ENCODE measurements around the gene GPHN.
"Not testable (repeated sequence)": the region's sequence is repeated elsewhere in the genome, so short reads cannot be mapped to it uniquely, and the experiment has no call there.

GPHN gene

GRCh38 chr14:66974397-66975025, 466.6 kb downstream of the GPHN start:
- DNase-seq, result no peak

- no peak for DNase-seq
Measured at GRCh38 chr14:66975251-66975650, 467.3 kb downstream of the GPHN start.

- no peak for DNase-seq
Measured at GRCh38 chr14:66979101-66979974, 471.4 kb downstream of the GPHN start.

GRCh38 chr14:66982247-66982646, 474.3 kb downstream of the GPHN start:
- no peak for DNase-seq

- DNase-seq, result no peak
Measured at GRCh38 chr14:66992776-66993175, 484.8 kb downstream of the GPHN start.

DNA sequence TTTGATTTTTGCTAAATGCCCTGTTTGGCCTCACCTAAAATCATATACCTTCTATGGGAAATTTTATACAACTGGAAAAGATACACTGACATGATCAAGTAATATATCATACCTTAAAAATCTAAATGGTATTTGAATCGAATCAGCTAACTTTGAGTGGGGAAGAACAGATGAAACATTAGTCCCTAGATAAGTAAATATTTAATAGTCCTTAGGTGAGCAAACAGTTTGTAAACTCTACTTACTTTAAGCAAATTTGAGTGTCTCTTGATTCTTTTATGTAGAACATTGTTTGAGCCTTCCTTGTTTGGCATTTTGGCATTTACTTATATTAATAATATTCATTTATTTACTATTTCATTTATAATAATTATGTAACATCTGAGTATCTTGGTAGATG, 485.6 kb downstream of the GPHN start:
- no peak for DNase-seq

DNA sequence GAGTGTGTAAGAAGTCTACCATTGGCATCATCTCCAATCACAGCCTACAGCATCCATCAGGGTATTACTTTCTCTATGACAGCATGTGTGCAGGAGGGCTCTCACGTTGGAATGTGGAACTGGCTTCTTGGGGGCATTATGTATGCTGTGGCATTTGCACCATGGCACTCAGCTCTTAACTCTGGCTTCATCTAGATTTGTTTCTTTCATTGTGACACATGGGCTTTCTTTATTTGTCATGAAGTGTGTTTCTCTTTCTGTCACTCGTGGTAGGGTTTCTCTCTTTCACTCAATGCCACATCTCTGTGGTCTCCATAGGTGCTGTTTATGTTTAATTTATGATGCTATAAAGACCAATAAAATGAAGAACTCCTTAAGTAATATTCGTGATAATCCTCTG, 490.1 kb downstream of the GPHN start:
- DNase-seq, result no peak

GRCh38 chr14:66999978-67000377, 492.0 kb downstream of the GPHN start:
- DNase-seq, result no peak

DNA sequence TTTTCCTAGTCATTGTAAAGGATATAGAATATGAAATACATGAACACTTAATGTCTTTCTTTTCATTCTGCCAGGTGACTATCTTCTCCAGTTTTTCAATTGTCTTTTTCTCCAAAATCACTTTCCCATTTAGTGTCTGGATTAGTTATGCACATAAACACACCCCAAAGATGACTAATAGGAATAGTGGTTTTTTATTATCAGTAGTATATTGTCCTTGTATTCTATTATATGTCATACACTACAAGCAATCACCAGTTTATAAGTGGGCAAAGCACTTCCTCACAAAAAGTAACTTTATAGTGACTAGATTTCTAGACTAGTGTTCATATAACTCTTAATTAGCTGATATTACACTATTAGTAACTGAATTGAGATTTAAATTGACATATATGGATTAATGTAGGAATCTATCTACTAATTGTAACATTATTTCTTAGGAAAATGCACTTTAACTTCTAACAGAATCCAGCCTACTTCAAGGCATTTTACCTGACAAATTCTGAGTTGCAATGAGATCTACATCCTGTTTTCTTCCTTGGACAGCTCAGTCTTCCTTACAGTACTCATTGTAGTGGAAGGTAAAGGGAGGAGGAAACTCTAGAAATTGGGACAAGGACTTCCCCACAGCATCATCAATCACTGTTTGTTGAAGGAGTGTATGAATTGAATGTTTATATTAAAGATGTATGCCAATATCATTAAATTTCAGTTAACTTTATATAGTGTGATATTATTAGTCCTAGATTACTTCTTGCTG, 495.2 kb downstream of the GPHN start:
- DNase-seq, result no peak

- no peak for DNase-seq
Measured at GRCh38 chr14:67004521-67004920, 496.6 kb downstream of the GPHN start.

GRCh38 chr14:67010602-67011001, 502.7 kb downstream of the GPHN start:
- peak; percentile 60 for DNase-seq

- no peak for DNase-seq
Measured at GRCh38 chr14:67016856-67017255, 508.9 kb downstream of the GPHN start.

- no peak for DNase-seq
Measured at GRCh38 chr14:67018720-67019119, 510.8 kb downstream of the GPHN start.

DNA sequence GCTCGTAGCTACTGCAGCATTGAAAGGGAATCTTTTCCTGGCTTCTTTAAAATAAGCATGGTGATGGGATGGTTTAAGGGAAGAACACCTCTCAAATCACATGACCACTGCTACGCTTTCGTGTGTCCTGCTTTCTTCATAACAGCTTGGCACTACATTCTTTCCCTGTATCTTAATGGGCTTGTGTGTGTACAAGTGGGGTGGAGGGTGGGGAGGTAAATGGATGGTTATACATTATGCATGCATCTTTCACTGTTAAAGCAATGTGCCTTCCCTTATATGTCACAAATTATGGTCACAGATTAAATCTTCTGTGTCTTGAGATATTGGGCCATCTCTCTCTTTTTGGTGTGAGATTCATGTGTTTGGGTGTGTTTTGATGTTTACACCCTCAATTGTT, 511.8 kb downstream of the GPHN start:
- no peak for DNase-seq

GRCh38 chr14:67031920-67032774, 524.2 kb downstream of the GPHN start:
- DNase-seq, result no peak

DNA sequence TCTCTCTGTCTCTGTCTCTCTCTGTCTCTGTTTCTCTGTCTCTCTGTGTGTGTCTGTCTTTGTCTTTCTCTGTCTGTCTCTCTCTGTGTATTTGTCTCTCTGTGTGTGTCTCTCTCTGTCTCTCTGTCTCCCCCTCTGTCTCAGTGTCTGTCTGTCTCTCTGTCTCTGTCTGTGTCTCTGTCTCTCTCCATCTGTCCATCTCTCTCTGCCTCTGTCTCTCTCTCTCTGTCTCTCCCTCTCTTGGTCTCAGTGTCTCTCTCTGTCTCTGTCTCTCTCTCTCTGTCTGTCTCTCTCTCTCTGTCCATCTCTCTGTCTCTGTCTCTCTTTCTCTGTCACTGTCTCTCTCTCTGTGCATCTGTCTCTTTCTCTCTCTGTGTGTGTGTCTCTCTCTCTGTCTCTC, 537.5 kb downstream of the GPHN start:
- DNase-seq, result no peak

DNA sequence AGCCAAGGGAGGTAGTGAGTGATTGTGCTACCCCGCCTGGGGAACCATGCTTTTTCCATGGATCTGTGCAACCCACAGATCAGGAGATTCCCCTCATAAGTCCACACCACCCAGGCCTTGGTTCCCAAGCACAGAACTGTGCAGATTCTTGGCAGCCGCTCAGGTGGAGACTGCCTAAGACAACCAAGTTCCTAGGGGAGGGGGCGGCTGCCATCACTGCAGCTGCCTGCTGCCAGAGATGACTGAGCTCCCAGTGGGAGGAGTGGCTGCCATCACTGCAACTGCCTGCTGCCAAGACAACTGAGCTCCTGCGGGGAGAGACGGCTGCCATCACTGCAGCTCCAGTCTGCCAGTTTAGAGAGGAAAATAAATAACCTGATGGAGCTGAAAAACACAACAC, 542.9 kb downstream of the GPHN start:
- DNase-seq, result no peak

GRCh38 chr14:67056684-67057083, 548.7 kb downstream of the GPHN start:
- DNase-seq, result no peak

DNA sequence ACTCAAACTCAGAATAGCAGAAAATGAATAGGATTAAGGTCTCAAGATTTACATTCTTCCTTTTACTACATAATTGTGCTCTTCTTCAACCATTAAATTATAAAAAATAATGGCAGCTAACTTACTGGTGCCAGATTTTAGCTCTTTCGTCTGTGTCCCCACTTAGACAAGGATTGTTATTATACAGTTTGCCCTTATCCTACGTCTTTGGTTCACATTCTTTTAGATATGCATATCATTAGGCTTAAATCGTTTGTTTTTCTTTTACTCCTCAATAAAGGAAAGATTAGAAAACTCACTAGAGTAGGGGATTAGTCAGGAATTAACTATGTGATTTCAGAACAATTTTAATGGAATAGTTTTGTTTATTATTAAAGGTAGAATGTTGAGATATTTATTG, 551.6 kb downstream of the GPHN start:
- DNase-seq, result no peak

GRCh38 chr14:67060546-67060945, 552.6 kb downstream of the GPHN start:
- DNase-seq, result no peak

- DNase-seq, result not testable (repeated sequence)
Measured at GRCh38 chr14:67067070-67067814, 559.3 kb downstream of the GPHN start.

GRCh38 chr14:67068251-67068650, 560.3 kb downstream of the GPHN start:
- no peak for DNase-seq
